ENCODE results near the gene STPG3.

Gene STPG3

DNA sequence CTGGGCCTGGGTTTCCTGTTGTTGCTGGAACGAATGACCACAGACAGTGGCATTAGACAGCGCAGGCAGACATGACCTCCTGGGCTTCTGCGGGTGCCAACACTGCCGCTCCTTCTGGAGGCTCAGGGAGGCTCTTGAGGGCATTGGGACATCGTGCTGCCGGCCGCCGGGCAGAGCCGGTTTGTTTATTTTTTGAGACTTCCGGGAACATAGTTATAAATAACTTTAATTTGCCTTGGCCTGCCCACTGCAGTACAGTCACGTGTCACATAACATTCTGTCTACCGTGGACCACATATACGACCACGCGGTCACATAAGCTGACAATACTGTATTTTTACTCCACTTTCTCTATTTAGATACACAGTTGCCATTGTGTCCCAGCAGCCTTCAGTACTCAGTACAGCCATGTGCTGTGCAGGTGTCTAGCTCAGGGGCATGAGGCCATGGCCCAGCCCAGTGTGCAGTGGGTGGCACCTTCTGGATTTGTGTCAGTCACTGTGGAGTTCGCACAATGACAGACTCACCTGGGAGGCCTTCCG lies 18.2 kb downstream of the STPG3 start:
- Histone ChIP-seq H3K9ac (ENCODE audit: low read length) (peak overlapping the region; percentile 27; the same call in 1 of the 2 replicates), H4K20me1 (ENCODE audit: insufficient read depth, low read length) (no peaks in the 10 kb centered on the region), H3F3A (ENCODE audit: insufficient read depth, low read length) (peaks cover 8% of the 10 kb centered on the region; the same call in 1 of the 2 replicates), H3K4me1 (ENCODE audit: low read length) (peaks cover 20% of the 10 kb centered on the region), H2AFZ (ENCODE audit: low read length) (no peak overlapping the region), H3K9me3 (replicated peaks; ENCODE audit: insufficient read depth, low read length) (no peaks in the 10 kb centered on the region), H3K4me3 (ENCODE audit: low read length) (no peak overlapping the region), H3K4me2 (ENCODE audit: low read depth, low read length) (peak overlapping the region; percentile 45; the same call in 1 of the 2 replicates), H3K27ac (ENCODE audit: low read length) (peak overlapping the region; percentile 59), H3K9me2 (replicated peaks; ENCODE audit: insufficient read depth, low read length) (no peaks in the 10 kb centered on the region), H3K36me3 (replicated peaks; ENCODE audit: insufficient read depth, low read length) (no peaks in the 10 kb centered on the region), H3K27me3 (replicated peaks; ENCODE audit: insufficient read depth, low read length) (no peaks in the 10 kb centered on the region), H3K79me2 (ENCODE audit: low read length) (peaks cover 8% of the 10 kb centered on the region; the same call in 1 of the 2 replicates)
- TF ChIP-seq EZH2 (optimal IDR thresholded peaks at IDR 0.05; ENCODE audit: low read depth, low read length), result no peak
- DNase-seq, result peak; percentile 62

DNA sequence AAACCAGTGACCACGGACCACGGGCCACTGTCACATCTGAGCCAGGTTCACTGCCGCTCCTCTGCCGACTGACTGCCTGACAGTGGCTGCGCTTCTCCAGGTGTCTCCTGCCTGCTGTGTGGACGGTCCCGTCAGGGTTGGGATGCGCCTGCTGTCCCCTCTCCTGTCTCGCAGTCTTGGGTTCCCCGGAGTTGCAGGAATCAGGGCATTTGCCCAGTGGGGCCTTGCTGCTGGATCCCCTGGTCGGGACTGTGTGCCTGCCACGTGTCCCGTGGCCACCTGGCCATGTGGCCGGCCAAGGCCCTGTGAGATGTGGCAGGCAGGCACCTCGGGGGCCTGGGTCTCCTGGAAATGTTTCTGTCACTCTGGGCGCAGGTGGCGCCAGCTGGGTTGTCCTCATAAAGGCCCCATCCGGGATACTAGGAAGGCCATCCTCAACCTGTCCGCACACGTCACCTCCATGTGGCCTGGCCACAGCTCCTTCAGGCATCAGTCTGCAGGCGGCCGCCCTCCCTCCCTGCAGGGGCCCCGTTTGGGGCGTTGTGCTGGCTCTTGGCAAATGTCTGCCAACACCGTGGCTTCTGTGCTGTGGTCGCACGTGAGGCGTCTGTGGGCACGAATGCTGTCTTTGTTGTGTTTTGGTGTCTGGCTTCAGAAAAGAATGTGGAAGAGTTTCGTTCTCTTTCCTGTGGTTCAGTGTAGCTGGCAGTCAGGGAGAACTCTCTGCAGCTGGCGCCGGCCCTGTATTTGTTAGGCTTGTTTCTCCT lies 20.0 kb downstream of the STPG3 start:
- Histone ChIP-seq H3K36me3 (replicated peaks; ENCODE audit: insufficient read depth, low read length) (no peaks in the 10 kb centered on the region), H3K9me2 (replicated peaks; ENCODE audit: insufficient read depth, low read length) (no peaks in the 10 kb centered on the region), H3K79me2 (ENCODE audit: low read length) (0 out of 2 replicates have a peak, but pooled peaks cover 5% of the 10 kb centered on the region), H3K4me1 (ENCODE audit: low read length) (peaks cover 20% of the 10 kb centered on the region), H3K27me3 (replicated peaks; ENCODE audit: insufficient read depth, low read length) (no peaks in the 10 kb centered on the region), H3K9me3 (replicated peaks; ENCODE audit: insufficient read depth, low read length) (no peaks in the 10 kb centered on the region), H3K9ac (ENCODE audit: low read length) (no peak overlapping the region), H4K20me1 (ENCODE audit: insufficient read depth, low read length) (no peaks in the 10 kb centered on the region), H2AFZ (ENCODE audit: low read length) (no peak overlapping the region), H3K4me2 (ENCODE audit: low read depth, low read length) (no peak overlapping the region), H3K4me3 (ENCODE audit: low read length) (no peak overlapping the region), H3F3A (ENCODE audit: insufficient read depth, low read length) (peaks cover 8% of the 10 kb centered on the region; the same call in 1 of the 2 replicates), H3K27ac (ENCODE audit: low read length) (no peak overlapping the region)
- TF ChIP-seq EZH2phosphoT487 (IDR thresholded peaks at IDR 0.05; ENCODE audit: low read length), result no peak
- TF ChIP-seq EZH2 (optimal IDR thresholded peaks at IDR 0.05; ENCODE audit: low read depth, low read length), result no peak
- TF ChIP-seq, protein P1, sequence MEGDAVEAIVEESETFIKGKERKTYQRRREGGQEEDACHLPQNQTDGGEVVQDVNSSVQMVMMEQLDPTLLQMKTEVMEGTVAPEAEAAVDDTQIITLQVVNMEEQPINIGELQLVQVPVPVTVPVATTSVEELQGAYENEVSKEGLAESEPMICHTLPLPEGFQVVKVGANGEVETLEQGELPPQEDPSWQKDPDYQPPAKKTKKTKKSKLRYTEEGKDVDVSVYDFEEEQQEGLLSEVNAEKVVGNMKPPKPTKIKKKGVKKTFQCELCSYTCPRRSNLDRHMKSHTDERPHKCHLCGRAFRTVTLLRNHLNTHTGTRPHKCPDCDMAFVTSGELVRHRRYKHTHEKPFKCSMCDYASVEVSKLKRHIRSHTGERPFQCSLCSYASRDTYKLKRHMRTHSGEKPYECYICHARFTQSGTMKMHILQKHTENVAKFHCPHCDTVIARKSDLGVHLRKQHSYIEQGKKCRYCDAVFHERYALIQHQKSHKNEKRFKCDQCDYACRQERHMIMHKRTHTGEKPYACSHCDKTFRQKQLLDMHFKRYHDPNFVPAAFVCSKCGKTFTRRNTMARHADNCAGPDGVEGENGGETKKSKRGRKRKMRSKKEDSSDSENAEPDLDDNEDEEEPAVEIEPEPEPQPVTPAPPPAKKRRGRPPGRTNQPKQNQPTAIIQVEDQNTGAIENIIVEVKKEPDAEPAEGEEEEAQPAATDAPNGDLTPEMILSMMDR (IDR thresholded peaks at IDR 0.05; ENCODE audit: low read length), result no peak
- DNase-seq, result no peak

DNA sequence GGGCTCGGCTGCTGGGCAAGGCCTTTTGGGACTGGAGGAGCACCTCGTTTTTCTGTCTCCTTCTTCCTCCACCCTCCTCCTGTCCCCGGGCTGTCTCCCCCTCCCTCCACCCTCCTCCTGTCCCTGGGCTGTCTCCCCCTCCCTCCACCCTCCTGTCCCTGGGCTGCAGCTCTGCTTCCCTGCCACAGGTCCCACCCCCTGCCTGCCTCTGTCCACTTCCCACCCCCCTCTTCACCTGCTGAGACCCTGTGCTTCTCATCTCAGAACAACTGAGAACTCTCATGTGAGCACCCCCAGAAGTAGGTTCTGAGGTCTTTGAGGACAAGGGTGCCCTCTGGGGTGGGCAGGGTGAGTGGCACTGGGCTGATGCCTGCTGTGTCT lies 20.6 kb downstream of the STPG3 start:
- Histone ChIP-seq H2AFZ (ENCODE audit: low read length) (no peak overlapping the region), H3K79me2 (ENCODE audit: low read length) (0 out of 2 replicates have a peak, but pooled peaks cover 5% of the 10 kb centered on the region), H3K4me3 (ENCODE audit: low read length) (no peak overlapping the region), H4K20me1 (ENCODE audit: insufficient read depth, low read length) (no peaks in the 10 kb centered on the region), H3K9me3 (replicated peaks; ENCODE audit: insufficient read depth, low read length) (no peaks in the 10 kb centered on the region), H3K27me3 (replicated peaks; ENCODE audit: insufficient read depth, low read length) (no peaks in the 10 kb centered on the region), H3K9me2 (replicated peaks; ENCODE audit: insufficient read depth, low read length) (no peaks in the 10 kb centered on the region), H3K4me2 (ENCODE audit: low read depth, low read length) (no peak overlapping the region), H3K27ac (ENCODE audit: low read length) (no peak overlapping the region), H3F3A (ENCODE audit: insufficient read depth, low read length) (peaks cover 8% of the 10 kb centered on the region; the same call in 1 of the 2 replicates), H3K9ac (ENCODE audit: low read length) (no peak overlapping the region), H3K36me3 (replicated peaks; ENCODE audit: insufficient read depth, low read length) (no peaks in the 10 kb centered on the region), H3K4me1 (ENCODE audit: low read length) (peaks cover 20% of the 10 kb centered on the region)
- TF ChIP-seq EZH2phosphoT487 (IDR thresholded peaks at IDR 0.05; ENCODE audit: low read length), result no peak
- TF ChIP-seq, protein P1 (IDR thresholded peaks at IDR 0.05; ENCODE audit: low read length), result no peak
- TF ChIP-seq EZH2 (optimal IDR thresholded peaks at IDR 0.05; ENCODE audit: low read depth, low read length), result no peak
- no peak for DNase-seq

Data from MM.1S (cell line).